Inflammatory macrophage treated with lipopolysaccharide for 4 hours (primary cell): ENCODE results near the gene HSPG2.
"Not testable (repeated sequence)": the region's sequence is repeated elsewhere in the genome, so short reads cannot be mapped to it uniquely, and the experiment has no call there.

ENCODE experiments used
- DNase-seq: peaks from one replicate; pipeline ENCODE4 v3.0.0-alpha.2; 2020

Gene HSPG2

DNA sequence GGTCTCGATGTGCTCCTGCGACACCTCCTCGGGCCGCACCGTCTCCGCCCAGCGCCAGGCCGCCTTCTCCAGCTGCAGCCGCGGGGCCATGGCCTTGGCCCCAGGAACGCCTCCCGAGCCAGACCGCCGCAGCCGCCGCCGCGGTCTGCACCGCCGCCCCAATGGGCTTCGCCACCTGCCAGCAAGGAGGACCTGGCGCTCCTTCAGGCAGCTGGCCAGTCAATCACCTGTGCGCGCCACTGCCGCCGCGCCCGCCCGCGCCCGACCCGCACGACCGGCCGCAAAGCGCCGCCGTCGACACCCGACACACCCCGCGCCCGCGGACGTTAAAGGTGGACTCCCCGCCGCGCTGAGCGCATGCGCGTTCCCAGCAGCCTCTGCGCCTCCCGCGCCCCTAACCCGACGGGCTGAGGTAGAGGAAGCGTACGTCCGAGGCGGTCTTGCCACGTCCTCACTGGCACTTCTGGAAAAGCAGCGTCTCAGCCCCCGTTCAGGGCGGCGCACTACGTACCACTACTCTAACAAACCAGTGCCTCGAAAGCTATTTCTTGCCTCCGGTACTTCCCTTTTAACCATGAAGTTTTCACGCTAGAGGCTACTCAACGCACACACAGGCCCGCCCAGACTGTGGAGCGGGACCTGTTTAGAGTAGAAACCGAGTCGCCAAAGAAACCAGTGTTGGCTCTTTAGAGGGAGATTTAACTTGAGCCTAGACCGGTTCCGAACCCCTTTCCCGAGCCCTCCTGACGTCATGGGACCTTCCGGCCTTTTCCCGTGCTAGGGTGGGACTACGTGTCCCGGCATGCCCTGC, 154.0 kb downstream of the HSPG2 start, which contains the start of gene USP48:
Gene USP48 (minus strand): TSS at position 282 of the 811 bp plus-strand sequence. CDS start 192 bp downstream, at position 90.
- DNase-seq: peak; percentile 97

DNA sequence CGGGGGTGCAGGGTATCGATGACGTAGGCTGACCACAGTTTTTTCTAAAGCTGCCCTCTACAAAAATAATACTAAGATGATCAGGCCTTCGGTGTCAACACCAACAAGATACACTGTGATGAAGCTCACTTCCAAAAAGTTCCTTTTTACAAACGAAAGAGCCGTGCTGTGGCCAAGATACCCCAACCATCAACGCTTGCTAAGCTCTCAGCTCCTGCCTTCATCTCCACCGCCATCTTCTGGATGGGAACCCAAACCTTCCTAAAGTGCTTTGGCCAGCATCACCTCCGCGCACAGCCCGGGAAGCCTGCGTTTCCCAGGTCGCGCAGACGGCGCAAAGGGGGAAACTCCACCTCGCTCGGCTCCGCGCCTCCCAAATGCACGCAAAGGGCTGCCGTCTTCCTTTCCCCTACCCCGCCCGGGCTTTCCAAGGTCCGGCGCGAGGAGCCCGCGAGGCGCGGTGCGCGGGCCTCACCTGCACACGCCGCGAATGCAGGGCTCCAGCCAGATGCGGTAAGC, 154.7 kb downstream of the HSPG2 start:
- DNase-seq: peak; percentile 49

- DNase-seq: peak; percentile 69
Observed at GRCh38 chr1:21781815-21782348, 155.2 kb downstream of the HSPG2 start.

- DNase-seq: peak; percentile 41
Observed at GRCh38 chr1:21779613-21780521, 157.2 kb downstream of the HSPG2 start.

- DNase-seq: no peak
Observed at GRCh38 chr1:21778405-21778727, 158.7 kb downstream of the HSPG2 start.

DNA sequence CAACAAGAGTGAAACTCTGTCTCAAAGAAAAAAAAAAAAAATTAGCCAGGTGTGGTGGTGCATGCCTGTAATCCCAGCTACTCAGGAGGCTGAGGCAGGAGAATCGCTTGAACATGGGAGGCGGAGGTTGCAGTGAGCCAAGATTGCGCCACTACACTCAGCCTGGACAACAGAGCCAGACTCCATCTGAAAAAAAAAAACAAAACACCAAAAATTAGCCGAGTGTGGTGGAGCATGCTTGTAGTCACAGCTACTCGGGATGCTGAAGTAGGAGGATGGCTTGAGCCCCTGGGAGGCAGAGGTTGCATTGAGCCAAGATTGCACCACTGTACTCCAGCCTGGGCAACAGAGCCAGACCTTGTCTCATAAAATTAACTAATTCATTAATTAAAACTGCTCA, 160.2 kb downstream of the HSPG2 start:
- DNase-seq: not testable (repeated sequence)

GRCh38 chr1:21775985-21776562, 161.0 kb downstream of the HSPG2 start:
- peak; percentile 25 for DNase-seq

GRCh38 chr1:21775550-21775914, 161.6 kb downstream of the HSPG2 start:
- DNase-seq: peak; percentile 23

- no peak for DNase-seq
Observed at GRCh38 chr1:21774835-21775549, 162.1 kb downstream of the HSPG2 start.

GRCh38 chr1:21773585-21773984, 163.5 kb downstream of the HSPG2 start:
- DNase-seq: peak; percentile 31
